Stimulated activated CD8-positive, alpha-beta memory T cell treated with anti-CD3 and anti-CD28 coated beads, Interleukin-7, amount 100 ng/mL, for 48 hours (primary cell): ENCODE results near the gene ATOSB.

Source experiments
- DNase-seq, 2 donors: peaks; one replicate each; pipeline ENCODE4 v3.0.0-alpha.2; 2020; ENCODE audit warnings: low read depth in 1 of 2; ENCODE audit errors: extremely low read depth in 1 of 2

Gene ATOSB

GRCh38 chr9:35114840-35115628 lies 628 bp downstream of the ATOSB start:
- no peak for DNase-seq

- DNase-seq = peak in 1 of 2 donors; percentile 72
These were observed 1.4 kb downstream of the ATOSB start for GRCh38 chr9:35114113-35114839.

DNA sequence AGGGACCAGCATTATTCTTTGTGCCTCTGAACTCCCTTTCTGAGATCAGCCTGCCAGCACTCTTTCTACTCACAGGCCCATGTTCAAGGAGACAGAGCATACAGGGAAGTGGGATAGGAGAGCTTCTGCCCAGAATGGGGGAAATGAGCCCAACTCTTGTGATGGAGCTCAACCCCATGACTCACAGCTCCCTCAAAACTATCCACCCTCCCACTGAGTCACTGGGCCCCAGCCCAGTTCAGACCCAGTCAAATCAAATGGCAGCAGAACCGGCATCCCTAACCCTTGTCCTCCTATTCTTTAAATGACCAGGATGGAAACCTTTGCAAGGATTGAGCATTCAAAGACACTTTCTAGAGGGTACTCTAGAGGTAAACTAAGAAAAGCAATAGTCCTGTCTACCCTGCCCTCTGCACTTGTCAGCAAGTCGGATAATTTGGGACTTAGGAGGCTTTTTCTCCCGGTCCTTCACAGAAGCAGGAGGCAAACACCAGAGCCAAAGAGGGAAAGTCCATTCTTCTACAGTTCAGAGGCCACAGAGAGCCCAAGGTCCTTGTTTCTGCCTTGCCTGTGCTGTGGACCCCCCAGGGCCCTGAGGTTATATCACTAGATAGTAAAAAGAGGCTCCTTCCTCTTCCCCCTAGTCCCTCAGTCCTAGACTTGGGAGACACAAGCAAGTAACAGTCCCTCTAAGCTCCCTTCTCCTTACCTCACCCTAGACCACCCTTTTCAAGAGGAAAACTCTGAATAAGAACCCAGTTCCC lies 3.2 kb downstream of the ATOSB start:
- no peak for DNase-seq

GRCh38 chr9:35111001-35111933 lies 4.4 kb downstream of the ATOSB start:
- peak; percentile 90 to 96 for DNase-seq

DNA sequence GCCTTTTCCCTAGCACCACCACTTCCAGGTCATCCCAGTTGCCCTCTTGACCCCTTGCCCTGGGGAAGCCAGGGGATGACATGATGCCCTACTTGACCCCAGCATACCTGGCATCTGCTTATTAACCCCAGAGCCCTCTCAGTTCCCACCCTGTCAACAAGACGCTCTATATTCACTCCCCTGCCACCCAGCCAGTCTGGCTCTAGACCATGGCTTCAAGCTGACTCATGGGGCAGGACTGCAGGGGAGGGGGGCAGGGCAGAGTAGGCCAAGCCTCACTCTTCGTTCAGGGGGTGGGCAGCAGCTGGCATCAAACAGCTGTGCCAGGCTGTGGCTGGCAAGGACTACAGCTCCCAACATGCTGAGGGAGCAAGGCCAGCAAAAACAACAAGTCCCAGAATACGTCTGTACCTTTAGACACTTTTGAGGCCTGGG lies 5.3 kb downstream of the ATOSB start:
- no peak for DNase-seq

- no peak for DNase-seq
These were observed 6.6 kb downstream of the ATOSB start for GRCh38 chr9:35108946-35109575.

DNA sequence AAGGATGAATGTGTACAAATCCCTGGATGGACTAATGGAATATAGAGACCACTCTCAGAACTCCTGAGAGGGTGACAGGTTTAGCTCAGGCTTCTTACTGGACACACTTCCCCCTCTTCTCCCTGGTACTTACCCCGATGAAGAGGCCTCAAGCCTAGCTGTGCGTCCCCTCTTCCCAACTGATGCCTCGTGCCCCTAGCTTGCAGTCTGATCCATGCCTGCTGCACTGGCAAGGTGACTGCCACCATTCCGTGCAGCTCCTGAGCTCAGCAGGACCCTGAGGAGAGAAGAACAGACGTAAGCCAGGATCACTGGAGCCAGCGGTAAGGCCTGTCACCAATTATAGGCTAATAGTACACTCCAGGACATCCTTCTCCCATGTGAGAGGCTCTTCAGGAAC lies 7.2 kb downstream of the ATOSB start:
- DNase-seq = no peak

DNA sequence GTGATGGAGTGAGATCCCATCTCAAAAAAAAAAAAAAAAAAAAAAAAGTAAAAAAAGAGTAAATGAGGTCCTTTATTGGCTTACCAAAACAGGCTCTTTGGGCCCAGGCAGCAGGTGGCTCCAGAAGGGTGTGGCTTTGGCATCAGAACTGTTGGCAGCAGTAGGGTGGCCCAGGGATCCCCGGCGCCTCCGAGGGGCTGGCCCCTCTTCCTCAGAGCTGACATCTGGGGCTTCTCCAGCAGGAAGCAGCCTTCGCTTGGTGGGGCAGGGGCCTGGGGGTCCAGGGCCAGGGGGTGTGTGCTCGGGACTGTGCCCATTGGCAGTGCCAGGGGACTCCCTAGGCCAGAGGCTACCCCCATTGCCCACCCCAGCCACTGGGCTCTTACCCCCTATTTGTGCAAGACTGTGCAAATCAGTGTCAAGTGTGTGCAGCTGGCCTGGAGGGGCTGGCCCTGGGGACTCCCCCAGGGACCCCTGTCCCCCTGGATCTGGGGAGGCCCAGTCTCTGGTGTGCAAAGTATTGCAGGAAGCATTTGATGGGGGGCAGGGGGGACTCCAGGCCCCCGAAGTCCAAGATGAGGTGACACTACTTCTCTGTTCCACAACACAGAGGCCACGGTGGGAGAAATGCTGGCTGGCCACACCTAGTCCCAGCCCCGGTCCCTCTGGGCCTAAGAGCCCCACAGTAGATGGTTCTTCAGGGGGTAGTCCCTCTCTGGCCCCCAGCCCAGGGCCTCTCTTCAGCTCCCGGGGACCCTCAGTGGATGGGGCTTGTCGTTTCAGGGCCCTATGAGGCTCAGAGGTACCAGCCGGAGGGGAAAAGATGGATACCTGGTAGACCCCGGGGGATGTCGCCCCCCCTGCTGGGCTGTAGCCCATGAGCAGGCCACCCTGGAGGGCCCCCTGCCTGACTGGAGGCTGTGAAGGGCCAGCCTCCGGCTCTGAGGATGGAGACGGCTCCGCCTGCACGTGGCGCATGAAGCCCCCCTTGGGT lies 8.1 kb downstream of the ATOSB start:
- DNase-seq = no peak

GRCh38 chr9:35106343-35106730 lies 9.3 kb downstream of the ATOSB start:
- DNase-seq = no peak

GRCh38 chr9:35105571-35106342 lies 9.9 kb downstream of the ATOSB start:
- no peak for DNase-seq

DNA sequence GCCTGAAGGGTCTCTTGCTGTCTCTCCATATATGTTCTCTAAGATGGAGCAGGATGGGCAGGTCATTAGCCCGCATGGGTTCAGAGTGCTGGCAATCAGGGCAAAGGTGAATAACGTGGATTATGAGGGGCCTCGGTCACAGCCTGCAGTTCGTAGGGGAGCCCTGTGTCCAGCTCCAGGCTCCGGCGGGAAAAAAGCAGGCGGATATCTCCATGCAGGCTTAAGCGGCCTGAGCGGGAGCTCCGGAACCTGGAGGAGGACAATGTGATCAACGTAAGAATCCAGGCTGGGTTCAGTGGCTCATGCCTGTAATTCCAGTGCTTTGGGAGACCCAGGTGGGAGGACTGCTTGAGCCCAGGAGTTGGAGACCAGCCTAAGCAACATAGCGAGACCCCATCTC lies 10.5 kb downstream of the ATOSB start:
- no peak for DNase-seq

DNA sequence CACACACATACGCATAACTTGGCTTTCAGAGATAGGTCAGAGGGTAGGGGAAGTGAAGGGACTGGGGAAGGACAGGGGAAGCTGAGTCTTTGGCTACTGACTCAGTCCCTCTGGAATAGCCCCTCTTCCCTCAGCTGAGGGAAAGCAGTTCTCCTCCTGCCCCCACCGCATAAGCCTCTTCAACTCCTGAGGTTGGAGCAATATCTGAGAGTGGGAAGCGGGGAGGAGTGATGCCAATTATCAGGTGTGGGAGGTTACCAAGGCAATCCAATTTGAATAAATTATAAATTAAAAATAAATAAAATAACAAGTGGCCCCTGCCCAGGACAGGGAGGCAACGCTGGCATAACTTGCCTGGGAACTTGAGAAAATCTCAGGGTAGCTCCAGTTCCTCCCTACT lies 11.1 kb downstream of the ATOSB start:
- DNase-seq = no peak

GRCh38 chr9:35103660-35104191 lies 11.9 kb downstream of the ATOSB start:
- DNase-seq = no peak

DNA sequence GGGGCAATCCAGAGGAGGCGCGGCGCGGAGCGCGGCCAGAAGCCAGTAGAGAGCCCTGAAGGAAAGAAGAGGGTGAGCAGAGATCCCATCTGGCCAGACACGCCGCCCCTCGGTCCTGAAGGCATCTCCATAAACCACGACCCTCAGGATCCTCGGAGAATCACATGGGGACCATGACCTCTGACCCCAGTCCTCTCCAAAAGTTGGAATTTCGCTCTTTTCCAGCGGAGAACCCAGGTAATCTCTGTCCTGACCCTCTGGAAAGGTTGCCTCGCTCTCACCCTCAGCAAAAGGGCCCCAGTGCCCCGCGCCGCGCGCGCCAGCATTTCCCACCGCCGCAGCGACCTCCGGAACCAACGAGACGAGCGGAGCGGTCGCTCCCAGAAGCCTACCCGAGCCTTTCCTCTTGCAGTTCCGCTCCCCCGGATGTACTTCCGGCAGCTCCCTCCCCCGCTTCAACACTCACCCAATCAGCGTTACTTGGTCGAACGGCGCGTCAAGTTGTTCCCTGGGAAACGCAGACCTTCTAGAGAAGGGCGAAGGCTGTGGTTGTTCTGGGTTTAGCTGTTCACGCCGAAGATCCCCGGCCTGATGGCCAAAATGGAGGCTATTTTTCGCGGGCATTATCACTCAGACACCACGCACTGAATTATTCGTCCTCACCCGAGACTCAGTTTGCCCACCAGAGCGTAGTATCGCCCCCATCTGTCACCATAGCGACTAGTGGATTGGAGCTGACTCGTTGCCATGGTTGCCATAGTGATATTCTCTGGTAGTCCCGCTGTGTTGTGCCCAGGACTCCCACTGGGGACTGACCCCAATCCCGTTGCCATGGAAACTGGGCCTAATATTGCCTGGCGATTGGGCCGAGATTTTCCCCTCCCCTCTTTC lies 12.6 kb downstream of the ATOSB start, which contains the start of gene STOML2:
STOML2 (minus strand) TSS at position 363 of the 891 bp plus-strand sequence; CDS start at position 326, 37 bp downstream.
- peak; percentile 80 to 92 for DNase-seq

GRCh38 chr9:35102465-35102768 lies 13.2 kb downstream of the ATOSB start:
- no peak for DNase-seq

DNA sequence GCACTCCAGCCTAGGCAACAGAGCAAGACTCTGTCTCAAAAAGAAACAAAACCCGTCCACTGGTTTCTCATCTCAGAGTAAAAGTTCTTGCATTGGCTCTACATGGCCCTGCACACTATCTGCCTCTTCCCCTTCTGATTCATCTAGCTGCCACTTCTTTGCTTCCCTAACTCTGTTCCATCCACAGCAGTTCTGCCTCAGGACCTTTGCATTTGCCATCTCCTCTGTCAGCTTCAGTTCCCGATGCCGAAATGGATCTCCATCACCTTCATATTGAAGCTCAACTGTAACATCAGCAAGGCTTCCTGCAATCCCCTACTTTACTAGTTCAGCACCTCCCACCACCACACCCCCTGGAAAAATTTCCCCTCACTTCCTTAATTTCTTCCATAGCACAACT lies 18.1 kb downstream of the ATOSB start:
- no peak for DNase-seq
